Esophagus muscularis mucosa (tissue), 4 donors: ENCODE data around the gene SLC7A1. TPM values are rescaled to one million over a fixed set of nuclear protein-coding genes. Genes with fewer than 3 reads are reported as not detected.

Source experiments
- DNase-seq: peaks from one replicate; pipeline ENCODE4 v3.0.0-alpha.2; 2017; ENCODE audit errors: extremely low spot score
- H3K27ac ChIP-seq, 4 donors: fragments of 200-600 bp; sonication (generic); replicated peaks in 1 of 4; 1 replicate in 3 of 4; 2 replicates in 1 of 4; pipeline ENCODE4 v1.5.1; 2016 to 2019; ENCODE audit warnings: mild to moderate bottlenecking in 1 of 4
- H3K27me3 ChIP-seq, 4 donors: fragments of 200-600 bp; sonication (generic); one replicate each; pipeline versions ENCODE4 v1.5.1 to v1.6.0; 2016 to 2019
- H3K36me3 ChIP-seq, 4 donors: fragments of 200-600 bp; sonication (generic); one replicate each; pipeline ENCODE4 v1.5.1; 2016 to 2019
- H3K4me1 ChIP-seq, 4 donors: fragments of 200-600 bp; sonication (generic); one replicate each; pipeline ENCODE4 v1.5.1; 2016 to 2019
- H3K4me3 ChIP-seq, 4 donors: fragments of 200-600 bp; sonication (generic); 1 replicate in 2 of 4; 2 replicates in 2 of 4; pipeline ENCODE4 v1.5.1; 2016 to 2019; ENCODE audit warnings: mild to moderate bottlenecking in 4 of 4, moderate library complexity in 1 of 4
- H3K9me3 ChIP-seq, 4 donors: fragments of 200-600 bp; sonication (generic); 1 replicate in 3 of 4; 2 replicates in 1 of 4; pipeline ENCODE4 v1.5.1; 2016 to 2019
- CTCF ChIP-seq, 3 experiments: fragments of 200-600 bp in 2 of 3; fragments of 450-650 bp in 1 of 3; sonication (generic) in 2 of 3; IDR thresholded peaks; one replicate each; pipeline ENCODE4 v1.5.1; 2017 to 2019; ENCODE audit warnings: antibody characterized with exemption in 3 of 3, mild to moderate bottlenecking in 2 of 3, moderate library complexity in 1 of 3
- EP300 ChIP-seq: sonication (generic); formaldehyde crosslinking; IDR thresholded peaks from one replicate; pipeline ENCODE4 v1.6.1; 2017; ENCODE audit warnings: antibody characterized with exemption
- POLR2A ChIP-seq: fragments of 450-650 bp; IDR thresholded peaks from one replicate; pipeline ENCODE4 v1.6.1; 2017; ENCODE audit warnings: antibody characterized with exemption, moderate library complexity, mild to moderate bottlenecking, low read depth
- POLR2AphosphoS5 ChIP-seq, 2 donors: sonication (generic); formaldehyde crosslinking; IDR thresholded peaks; one replicate each; pipeline ENCODE4 v1.6.1; 2017; ENCODE audit warnings: antibody characterized with exemption in 2 of 2
- whole genome bisulfite sequencing: methylation state at CpG from one replicate; pipeline ENCODE4 v1.1.5; 2018; 5-methylcytosine and 5-hydroxymethylcytosine counted together
- intact Hi-C: fragments of 100-400 bp; cut with DNase I; formaldehyde crosslinking; loops from one replicate; pipeline ENCODE4 v1.15.1; 2023
- total RNA-seq, 4 donors: library from RNA; depleted of rRNA; stranded (reverse); fragments of >200 nt; gene quantifications; one replicate each; pipeline versions ENCODE4 v1.1.0 to v1.2.1, GENCODE V29; 2016

SLC7A1 gene
- total RNA-seq, 4 donors from 2014 or later, result 15.0 to 28.8 (median 21.6) TPM

DNA sequence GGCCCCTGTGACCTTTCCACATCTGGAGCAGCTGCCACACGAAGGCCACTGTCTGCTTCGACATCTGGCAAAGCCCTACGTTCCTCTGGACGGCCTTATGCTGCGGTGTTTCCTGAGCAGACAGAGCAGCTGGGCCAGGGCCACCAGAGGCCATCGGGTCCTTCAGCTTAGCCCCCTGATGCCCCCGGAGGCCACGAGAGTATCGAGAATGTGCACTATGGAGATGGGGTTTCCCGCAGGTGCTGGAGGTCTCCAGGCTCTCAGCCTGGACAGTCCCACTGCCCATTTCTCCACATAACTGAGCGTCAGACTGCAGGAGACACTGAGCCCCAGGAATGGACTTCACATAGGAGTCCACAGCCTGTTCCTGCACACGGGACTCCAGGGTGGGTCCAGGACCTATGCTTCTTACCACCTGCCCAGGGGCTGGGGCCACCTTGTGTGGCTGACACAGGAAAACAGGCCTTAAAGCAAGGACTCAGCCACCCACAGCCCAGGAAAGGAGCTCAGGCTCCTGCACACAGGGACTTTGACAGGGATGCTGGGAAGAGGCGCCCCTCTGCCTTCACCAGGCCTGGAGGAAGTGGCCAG is 80.7 kb downstream of the SLC7A1 start:
- intact Hi-C loops, result loop anchor here (5.0 kb wide), 1 partner anchor 82 kb away; the partner anchor contains the start of gene SLC7A1
- DNase-seq, result no peak
- Histone ChIP-seq H3K4me1 (peaks cover 0 to 21% (median 18%) of the 10 kb centered on the region in 4 donors), H3K27ac (no peak overlapping the region), H3K9me3 (no peaks in the 10 kb centered on the region), H3K36me3 (peaks cover 30 to 67% (median 49%) of the 10 kb centered on the region in 4 donors), H3K4me3 (no peak overlapping the region), H3K27me3 (no peaks in the 10 kb centered on the region)
- TF ChIP-seq POLR2A, result no peak
- no peak for TF ChIP-seq POLR2AphosphoS5 (IDR thresholded peaks at IDR 0.05)
- TF ChIP-seq EP300, result no peak
- TF ChIP-seq CTCF (IDR thresholded peaks at IDR 0.05), result no peak
- 90% methylated on average over 4 of the region's 13 CpGs for WGBS

DNA sequence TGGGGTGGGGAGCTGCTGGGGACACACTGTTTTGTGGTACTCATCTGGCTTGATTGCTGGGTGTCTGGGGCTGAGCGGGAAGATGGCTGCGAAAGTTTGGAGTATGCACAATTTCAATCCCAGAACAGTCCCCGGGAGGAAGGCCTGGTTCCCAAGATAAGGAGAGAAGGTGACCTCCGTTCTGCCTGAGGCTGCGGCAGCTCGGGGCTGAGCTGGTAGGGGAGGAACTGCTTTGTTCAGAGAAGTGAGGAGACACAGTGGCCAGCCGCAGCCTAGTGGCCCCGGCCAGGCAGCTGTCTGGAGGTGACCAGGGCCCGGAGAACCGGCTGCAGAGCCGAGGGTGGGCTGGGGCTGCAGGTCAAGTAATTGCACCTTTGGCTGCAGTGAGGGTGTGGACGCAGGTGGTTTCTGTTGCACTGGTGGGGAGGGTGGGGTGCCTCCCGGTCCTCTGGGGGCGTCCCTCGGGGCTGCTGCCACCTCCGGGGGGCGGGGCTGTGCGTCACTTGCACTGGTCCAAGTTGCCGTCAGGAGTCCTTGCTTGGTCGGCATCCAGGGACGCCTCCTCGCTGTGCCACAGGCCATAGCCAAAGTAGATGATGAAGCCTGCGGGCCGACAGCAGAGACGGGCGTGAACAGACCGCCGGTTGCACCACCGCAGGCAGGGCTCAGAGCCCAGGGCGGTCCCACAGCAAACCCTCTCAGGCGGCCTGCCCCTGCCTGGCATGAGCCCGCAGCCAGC is 81.3 kb downstream of the SLC7A1 start:
- H3K27me3 ChIP-seq, result no peaks in the 10 kb centered on the region
- peaks cover 30 to 63% (median 46%) of the 10 kb centered on the region in 4 donors for H3K36me3 ChIP-seq
- no peak overlapping the region for H3K27ac ChIP-seq
- intact Hi-C loops, result loop anchor here (5.0 kb wide), 1 partner anchor 83 kb away; the partner anchor contains the start of gene SLC7A1
- 94% methylated on average over 18 of the region's 32 CpGs for whole genome bisulfite sequencing
- no peak overlapping the region for H3K4me3 ChIP-seq
- no peak for TF ChIP-seq POLR2AphosphoS5 (IDR thresholded peaks at IDR 0.05)
- TF ChIP-seq EP300, result no peak
- no peak for TF ChIP-seq CTCF (IDR thresholded peaks at IDR 0.05)
- no peak for TF ChIP-seq POLR2A
- H3K9me3 ChIP-seq, result no peaks in the 10 kb centered on the region
- no peak for DNase-seq
- H3K4me1 ChIP-seq, result peaks cover 0 to 21% (median 18%) of the 10 kb centered on the region in 4 donors

DNA sequence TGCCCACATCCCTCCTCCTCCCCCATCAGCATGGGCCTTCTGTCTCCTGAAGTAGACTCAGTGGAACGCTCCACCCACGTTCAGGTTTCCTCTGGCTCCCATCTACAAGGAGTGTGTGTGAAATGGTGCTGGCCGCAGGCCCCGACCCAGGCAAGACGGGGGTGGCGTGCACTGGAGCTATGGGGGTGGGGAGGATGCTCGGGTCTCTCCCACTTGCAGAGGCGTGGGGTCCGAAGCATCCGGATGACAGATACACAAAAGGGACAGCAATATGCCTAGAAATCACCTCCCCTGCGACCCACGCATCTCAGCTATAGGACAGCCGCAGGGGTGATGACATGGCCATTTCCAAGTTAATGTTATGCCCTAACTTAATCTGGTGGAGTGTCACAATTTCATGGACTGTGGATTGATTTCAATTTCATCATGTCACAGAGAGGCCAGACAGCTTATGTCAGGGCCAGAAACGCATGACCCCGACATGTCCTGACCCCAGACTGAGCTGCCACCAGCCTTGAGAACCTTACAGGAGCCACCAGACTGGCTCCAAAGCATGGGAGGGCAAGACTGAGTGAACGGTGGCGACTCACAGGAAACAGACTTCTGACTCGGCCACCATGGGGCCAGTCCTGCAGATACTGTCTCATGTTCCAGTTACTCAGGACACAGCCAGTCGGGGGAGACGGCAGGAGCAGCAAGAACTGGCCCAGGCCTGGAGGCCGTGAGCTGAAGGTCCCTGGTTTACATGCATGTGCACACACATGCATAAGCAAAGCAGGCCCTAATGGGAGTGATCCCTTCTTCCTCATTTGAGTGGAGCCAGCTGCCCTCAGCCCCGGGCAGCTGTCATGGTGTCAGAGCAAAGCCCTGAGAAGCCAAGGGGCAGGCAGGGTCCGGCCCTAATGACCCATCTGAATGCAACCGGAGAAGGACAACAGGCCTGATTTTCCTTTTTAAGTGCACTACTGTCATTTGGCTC is 82.2 kb downstream of the SLC7A1 start:
- no peak overlapping the region for H3K27ac ChIP-seq
- intact Hi-C loops, result loop anchor here (5.0 kb wide), 1 partner anchor 84 kb away; the partner anchor contains the start of gene SLC7A1
- H3K36me3 ChIP-seq, result peaks cover 27 to 54% (median 42%) of the 10 kb centered on the region in 4 donors

GRCh38 chr13:29511980-29512379 is 83.5 kb downstream of the SLC7A1 start:
- TF ChIP-seq CTCF (IDR thresholded peaks at IDR 0.05) (no peak), POLR2AphosphoS5 (IDR thresholded peaks at IDR 0.05) (peak; percentile 23 to 41)
- WGBS, result 68% methylated on average over 8 of the region's 8 CpGs
- Histone ChIP-seq H3K9me3 (no peaks in the 10 kb centered on the region), H3K36me3 (peaks cover 20 to 42% (median 33%) of the 10 kb centered on the region in 4 donors), H3K4me1 (peaks cover 9 to 38% (median 35%) of the 10 kb centered on the region in 4 donors), H3K27ac (peak overlapping the region; percentile 4 to 53 (median 21)), H3K27me3 (no peaks in the 10 kb centered on the region), H3K4me3 (no peak overlapping the region)
- intact Hi-C loops, result loop anchor here (5.0 kb wide), 1 partner anchor 85 kb away; the partner anchor contains the start of gene SLC7A1
- DNase-seq, result no peak

More for the DNA sequence above, 82.2 kb downstream of the SLC7A1 start:
- no peak for DNase-seq
- Histone ChIP-seq H3K4me1 (peaks cover 3 to 26% (median 22%) of the 10 kb centered on the region in 4 donors), H3K9me3 (no peaks in the 10 kb centered on the region), H3K4me3 (no peak overlapping the region), H3K27me3 (no peaks in the 10 kb centered on the region)
- WGBS, result 95% methylated on average over 12 of the region's 24 CpGs
- TF ChIP-seq EP300, result no peak
